Measurements from ENCODE around the gene AGAP1. TPM values are rescaled to one million over a fixed set of nuclear protein-coding genes. Genes with fewer than 3 reads are reported as not detected.

Gene AGAP1
- total and polyA plus RNA-seq, 11 donors: 5.9 to 21.6 (median 18.9) TPM

DNA sequence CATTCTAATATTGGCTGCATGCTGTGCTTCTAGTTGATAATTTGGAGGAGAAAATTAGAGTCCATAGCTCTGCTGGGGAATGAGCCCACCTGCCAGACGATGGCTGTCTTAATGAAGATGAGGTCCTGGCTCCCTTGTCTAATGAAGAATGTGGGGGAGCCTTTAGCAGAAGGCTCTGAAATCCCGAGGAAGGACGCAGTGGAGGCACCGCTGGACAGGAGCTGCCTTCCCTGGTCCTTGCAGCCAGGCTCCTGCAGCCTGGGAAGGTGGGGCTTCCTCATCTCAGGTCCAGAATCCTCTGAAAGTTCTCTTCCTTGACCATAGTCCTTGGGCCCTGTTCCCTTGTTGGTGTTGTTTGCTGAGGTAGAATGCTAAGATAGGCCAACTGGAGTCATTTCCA lies 208.3 kb downstream of the AGAP1 start:
- 72 to 84% (median 76%) methylated on average over 4 of the region's 4 CpGs for WGBS, 4 donors
- no peaks in the 10 kb centered on the region for H3K27me3 ChIP-seq
- H3K4me1 ChIP-seq: peaks cover 0 to 28% (median 11%) of the 10 kb centered on the region in 12 donors
- H3K4me3 ChIP-seq: no peak overlapping the region
- no peaks in the 10 kb centered on the region for H3K36me3 ChIP-seq
- peak in 2 of 5 donors; percentile 0 to 13 for DNase-seq
- H3K27ac ChIP-seq: peak overlapping the region in 1 of 12 donors; percentile 52
- ATAC-seq: no peak
- intact Hi-C loops (cut with DNase I): no loop called here
- H3K9me3 ChIP-seq: no peaks in the 10 kb centered on the region
- no peak for TF ChIP-seq POLR2A (IDR thresholded peaks at IDR 0.05)
- TF ChIP-seq, protein P1, sequence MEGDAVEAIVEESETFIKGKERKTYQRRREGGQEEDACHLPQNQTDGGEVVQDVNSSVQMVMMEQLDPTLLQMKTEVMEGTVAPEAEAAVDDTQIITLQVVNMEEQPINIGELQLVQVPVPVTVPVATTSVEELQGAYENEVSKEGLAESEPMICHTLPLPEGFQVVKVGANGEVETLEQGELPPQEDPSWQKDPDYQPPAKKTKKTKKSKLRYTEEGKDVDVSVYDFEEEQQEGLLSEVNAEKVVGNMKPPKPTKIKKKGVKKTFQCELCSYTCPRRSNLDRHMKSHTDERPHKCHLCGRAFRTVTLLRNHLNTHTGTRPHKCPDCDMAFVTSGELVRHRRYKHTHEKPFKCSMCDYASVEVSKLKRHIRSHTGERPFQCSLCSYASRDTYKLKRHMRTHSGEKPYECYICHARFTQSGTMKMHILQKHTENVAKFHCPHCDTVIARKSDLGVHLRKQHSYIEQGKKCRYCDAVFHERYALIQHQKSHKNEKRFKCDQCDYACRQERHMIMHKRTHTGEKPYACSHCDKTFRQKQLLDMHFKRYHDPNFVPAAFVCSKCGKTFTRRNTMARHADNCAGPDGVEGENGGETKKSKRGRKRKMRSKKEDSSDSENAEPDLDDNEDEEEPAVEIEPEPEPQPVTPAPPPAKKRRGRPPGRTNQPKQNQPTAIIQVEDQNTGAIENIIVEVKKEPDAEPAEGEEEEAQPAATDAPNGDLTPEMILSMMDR (IDR thresholded peaks at IDR 0.05): no peak

DNA sequence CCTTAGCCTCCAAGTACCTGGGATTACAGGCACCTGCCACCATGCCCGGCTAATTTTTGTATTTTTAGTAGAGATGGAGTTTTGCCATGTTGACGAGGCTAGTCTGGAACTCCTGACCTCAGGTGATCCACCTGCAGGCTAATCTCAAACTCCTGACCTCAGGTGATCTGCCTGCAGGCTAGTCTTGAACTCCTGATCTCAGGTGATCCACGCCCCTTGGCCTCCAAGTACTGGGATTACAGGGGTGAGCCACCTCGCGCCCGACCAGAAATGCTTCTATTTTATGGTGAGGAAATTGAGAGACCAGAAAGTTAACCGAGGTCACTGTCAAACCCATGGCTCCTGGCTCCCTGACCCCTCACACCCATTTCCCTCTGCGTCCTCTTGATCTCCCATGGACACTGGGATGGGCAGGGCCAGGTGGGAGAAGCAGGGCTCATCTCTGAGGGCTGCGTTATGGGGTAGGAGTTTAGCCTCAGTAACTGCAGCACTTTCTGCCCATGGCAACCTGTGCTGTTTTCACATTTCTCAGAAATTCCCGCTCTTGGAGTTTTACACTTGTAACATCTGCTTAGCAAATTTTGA lies 210.0 kb downstream of the AGAP1 start:
- Histone ChIP-seq H3K9me3 (no peaks in the 10 kb centered on the region), H3K4me1 (peaks cover 0 to 30% (median 9%) of the 10 kb centered on the region in 12 donors), H3K36me3 (no peaks in the 10 kb centered on the region), H3K4me3 (no peak overlapping the region), H3K27ac (peak overlapping the region in 1 of 12 donors; percentile 52), H3K27me3 (no peaks in the 10 kb centered on the region)
- 94 to 96% (median 95%) methylated on average over 10 of the region's 10 CpGs for WGBS, 4 donors
- intact Hi-C loops (cut with DNase I): no loop called here
- DNase-seq: peak in 2 of 5 donors; percentile 8 to 22
- TF ChIP-seq, protein P1 (IDR thresholded peaks at IDR 0.05): no peak
- TF ChIP-seq POLR2A (IDR thresholded peaks at IDR 0.05): no peak
- no peak for ATAC-seq

DNA sequence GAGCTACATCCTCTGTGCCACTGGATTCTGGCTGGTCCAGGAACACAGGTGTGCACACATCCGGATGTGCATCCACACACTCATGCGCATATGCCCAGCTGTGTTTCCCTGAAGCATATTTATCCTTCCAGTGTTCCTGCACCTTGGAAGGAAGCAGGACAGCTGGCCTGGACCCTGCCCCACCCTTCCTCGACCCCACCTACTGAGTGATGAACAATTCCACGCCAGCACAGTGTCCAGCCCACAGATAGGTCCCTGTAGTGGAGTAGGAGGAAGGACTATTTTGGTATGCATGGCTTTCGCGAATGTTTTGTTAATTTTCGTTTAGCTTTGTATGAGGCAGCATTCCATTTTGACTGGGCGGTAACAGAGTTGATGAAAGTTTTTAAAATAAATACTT lies 211.5 kb downstream of the AGAP1 start:
- Histone ChIP-seq H3K4me1 (peaks cover 0 to 42% (median 11%) of the 10 kb centered on the region in 12 donors), H3K27ac (no peak overlapping the region), H3K27me3 (no peaks in the 10 kb centered on the region), H3K9me3 (no peaks in the 10 kb centered on the region), H3K36me3 (peaks cover 0 to 6% (median 0%) of the 10 kb centered on the region in 9 donors), H3K4me3 (no peak overlapping the region)
- DNase-seq (peak in 1 of 5 donors; percentile 14), ATAC-seq (no peak)
- intact Hi-C loops (cut with DNase I): no loop called here
- WGBS, 4 donors: 71 to 81% (median 74%) methylated on average over 8 of the region's 8 CpGs
- no peak for TF ChIP-seq POLR2A (IDR thresholded peaks at IDR 0.05)
- TF ChIP-seq, protein P1 (IDR thresholded peaks at IDR 0.05): no peak

DNA sequence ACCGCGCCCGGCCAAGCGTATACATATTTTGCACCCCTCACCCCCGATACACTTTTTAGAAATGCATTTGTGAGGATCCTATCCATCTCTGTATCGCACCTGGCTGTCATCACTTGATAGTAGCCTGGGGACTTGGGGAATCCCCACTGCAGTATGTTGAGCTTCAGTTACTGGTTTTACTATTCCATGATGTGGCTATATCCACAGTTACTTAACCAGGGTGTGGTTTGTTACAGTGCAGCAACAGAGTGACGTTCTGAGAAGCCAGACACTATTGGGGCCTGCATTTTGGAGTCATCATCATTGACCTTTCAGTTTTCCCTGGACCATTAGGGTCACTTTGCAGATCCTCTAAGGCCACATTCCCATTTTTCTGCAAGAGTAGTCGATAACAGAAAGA lies 212.7 kb downstream of the AGAP1 start:
- Histone ChIP-seq H3K4me1 (peaks cover 0 to 38% (median 7%) of the 10 kb centered on the region in 12 donors), H3K4me3 (no peak overlapping the region), H3K27me3 (no peaks in the 10 kb centered on the region), H3K36me3 (peaks cover 0 to 13% (median 0%) of the 10 kb centered on the region in 9 donors), H3K9me3 (no peaks in the 10 kb centered on the region), H3K27ac (no peak overlapping the region)
- TF ChIP-seq, protein P1 (IDR thresholded peaks at IDR 0.05): no peak
- no peak for TF ChIP-seq POLR2A (IDR thresholded peaks at IDR 0.05)
- intact Hi-C loops (cut with DNase I): no loop called here
- peak in 1 of 5 donors; percentile 9 for DNase-seq
- 93 to 97% (median 94%) methylated on average over 8 of the region's 8 CpGs for WGBS, 4 donors
- ATAC-seq: no peak

Measured in heart left ventricle (tissue), 16 donors.